Panc1 (cell line): Measurements from ENCODE around the gene C6orf62. TPM values are rescaled to one million over a fixed set of nuclear protein-coding genes. Genes with fewer than 3 reads are reported as not detected.
"Not testable (repeated sequence)": the region's sequence is repeated elsewhere in the genome, so short reads cannot be mapped to it uniquely, and the experiment has no call there.

Experiments
- ATAC-seq: fragments of 200-7000 bp; cut with Tn5 transposase; 2 replicates; pipeline ENCODE4 v1.9.1; 2020; ENCODE audit warnings: mild to moderate bottlenecking, moderate library complexity
- BruUV-seq: library from RNA; stranded (reverse); fragments of 400-500 nt; replicated peaks from 2 replicates; lab custom pipeline; 2021; lab: Mats Ljungman, UMichigan
- CTCF ChIA-PET: fragments of 300-600 bp; sonication (Branson Sonifier 250); formaldehyde crosslinking; loops from one replicate; lab custom pipeline; 2022; ENCODE audit warnings: antibody characterized with exemption; lab: Charles Lee
- POLR2A ChIA-PET: fragments of 300-600 bp; sonication (Branson Sonifier 250); formaldehyde crosslinking; loops from one replicate; lab custom pipeline; 2022; ENCODE audit warnings: antibody characterized with exemption; lab: Charles Lee
- DNase-seq: peaks from one replicate; pipeline ENCODE4 v3.0.0-alpha.2; 2010; ENCODE audit warnings: low read depth, low spot score
- H3K27ac ChIP-seq: 2 replicates; pipeline ENCODE4 v1.5.1; 2011; ENCODE audit warnings: mild to moderate bottlenecking, low read length, inconsistent platforms
- H3K27me3 ChIP-seq: fragments of 200-500 bp; sonication (Bioruptor generic); 2 replicates; pipeline ENCODE4 v1.6.0; 2014; ENCODE audit warnings: low read length, inconsistent platforms; ENCODE audit not compliant: control insufficient read depth, insufficient read depth
- H3K36me3 ChIP-seq: fragments of 200-500 bp; sonication (Bioruptor generic); 2 replicates; pipeline ENCODE4 v1.5.1; 2014; ENCODE audit warnings: inconsistent platforms, mild to moderate bottlenecking, low read length, moderate library complexity; ENCODE audit not compliant: control insufficient read depth, insufficient read depth
- H3K4me1 ChIP-seq: 2 replicates; pipeline ENCODE4 v1.5.1; 2011; ENCODE audit warnings: inconsistent platforms, mild to moderate bottlenecking, low read length, moderate library complexity; ENCODE audit not compliant: control insufficient read depth, insufficient read depth
- H3K4me3 ChIP-seq, 2 experiments: 2 replicates each; pipeline ENCODE4 v1.5.1; 2011 to 2012; ENCODE audit warnings: low read depth in 2 of 2, low read length in 2 of 2, mild to moderate bottlenecking in 2 of 2, inconsistent platforms in 1 of 2, moderate library complexity in 1 of 2
- H3K9me3 ChIP-seq: fragments of 200-500 bp; sonication (Bioruptor generic); 2 replicates; pipeline ENCODE4 v1.5.1; 2014; ENCODE audit warnings: low read depth, mild to moderate bottlenecking, inconsistent platforms, low read length, moderate library complexity; ENCODE audit not compliant: control insufficient read depth, insufficient read depth
- CTCF ChIP-seq: fragments of 450-650 bp; IDR thresholded peaks from 2 replicates; pipeline ENCODE4 v1.5.1; 2017; ENCODE audit warnings: mild to moderate bottlenecking
- POLR2AphosphoS5 ChIP-seq: IDR thresholded peaks from 2 replicates; pipeline ENCODE4 v1.6.1; 2012; ENCODE audit warnings: mild to moderate bottlenecking, low read depth, low read length, moderate library complexity
- SIN3A ChIP-seq: IDR thresholded peaks from 2 replicates; pipeline ENCODE4 v1.6.1; 2012; ENCODE audit warnings: low read depth, mild to moderate bottlenecking, low read length, moderate library complexity, borderline replicate concordance; ENCODE audit not compliant: insufficient read depth
- TCF7L2 ChIP-seq: IDR thresholded peaks from 2 replicates; pipeline ENCODE4 v1.6.1; 2011; ENCODE audit warnings: mild to moderate bottlenecking, low read depth, low read length, inconsistent platforms
- in situ Hi-C: cut with HindIII; loops from 2 replicates; pipeline ENCODE4 v1.10.0; 2016; ENCODE audit warnings: low sequenced_read_pairs, low pct_unique_long_range_greater_than_20kb
- intact Hi-C: fragments of 100-400 bp; cut with micrococcal nuclease; formaldehyde crosslinking; loops from one replicate; pipeline ENCODE4 v1.10.0; 2022; ENCODE audit not compliant: unreplicated experiment
- total RNA-seq: library from RNA; stranded (reverse); gene quantifications from one replicate; pipeline ENCODE4 v1.2.1, GENCODE V29; 2021; ENCODE audit not compliant: unreplicated experiment
- TF ChIP-seq, protein P1 (sequence below), 2 experiments: IDR thresholded peaks; 2 replicates each; pipeline ENCODE4 v1.6.1; 2011 to 2012; ENCODE audit warnings: low read depth in 2 of 2, control low read depth in 1 of 2, low read length in 1 of 2, mild to moderate bottlenecking in 1 of 2, moderate library complexity in 1 of 2; ENCODE audit not compliant: insufficient read depth in 1 of 2

Gene C6orf62
- total RNA-seq, 1 experiment from 2014 or later: 153 TPM

GRCh38 chr6:24662236-24662635 lies 56.7 kb downstream of the C6orf62 start:
- ATAC-seq (no peak), DNase-seq (no peak)
- H3K4me3 ChIP-seq: no peak overlapping the region
- H3K27me3 ChIP-seq: no peaks in the 10 kb centered on the region
- H3K36me3 ChIP-seq: peaks cover 16% of the 10 kb centered on the region
- H3K27ac ChIP-seq: no peak overlapping the region
- CTCF ChIA-PET: no interaction called here
- in situ Hi-C loops: no loop called here
- no TSS peak for BruUV-seq
- H3K9me3 ChIP-seq: no peaks in the 10 kb centered on the region
- no peak for TF ChIP-seq CTCF
- TF ChIP-seq, protein P1, sequence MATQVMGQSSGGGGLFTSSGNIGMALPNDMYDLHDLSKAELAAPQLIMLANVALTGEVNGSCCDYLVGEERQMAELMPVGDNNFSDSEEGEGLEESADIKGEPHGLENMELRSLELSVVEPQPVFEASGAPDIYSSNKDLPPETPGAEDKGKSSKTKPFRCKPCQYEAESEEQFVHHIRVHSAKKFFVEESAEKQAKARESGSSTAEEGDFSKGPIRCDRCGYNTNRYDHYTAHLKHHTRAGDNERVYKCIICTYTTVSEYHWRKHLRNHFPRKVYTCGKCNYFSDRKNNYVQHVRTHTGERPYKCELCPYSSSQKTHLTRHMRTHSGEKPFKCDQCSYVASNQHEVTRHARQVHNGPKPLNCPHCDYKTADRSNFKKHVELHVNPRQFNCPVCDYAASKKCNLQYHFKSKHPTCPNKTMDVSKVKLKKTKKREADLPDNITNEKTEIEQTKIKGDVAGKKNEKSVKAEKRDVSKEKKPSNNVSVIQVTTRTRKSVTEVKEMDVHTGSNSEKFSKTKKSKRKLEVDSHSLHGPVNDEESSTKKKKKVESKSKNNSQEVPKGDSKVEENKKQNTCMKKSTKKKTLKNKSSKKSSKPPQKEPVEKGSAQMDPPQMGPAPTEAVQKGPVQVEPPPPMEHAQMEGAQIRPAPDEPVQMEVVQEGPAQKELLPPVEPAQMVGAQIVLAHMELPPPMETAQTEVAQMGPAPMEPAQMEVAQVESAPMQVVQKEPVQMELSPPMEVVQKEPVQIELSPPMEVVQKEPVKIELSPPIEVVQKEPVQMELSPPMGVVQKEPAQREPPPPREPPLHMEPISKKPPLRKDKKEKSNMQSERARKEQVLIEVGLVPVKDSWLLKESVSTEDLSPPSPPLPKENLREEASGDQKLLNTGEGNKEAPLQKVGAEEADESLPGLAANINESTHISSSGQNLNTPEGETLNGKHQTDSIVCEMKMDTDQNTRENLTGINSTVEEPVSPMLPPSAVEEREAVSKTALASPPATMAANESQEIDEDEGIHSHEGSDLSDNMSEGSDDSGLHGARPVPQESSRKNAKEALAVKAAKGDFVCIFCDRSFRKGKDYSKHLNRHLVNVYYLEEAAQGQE (IDR thresholded peaks at IDR 0.05; ENCODE audit: insufficient read depth in 1 of 2, low read depth in 2 of 2, low read length in 1 of 2): no peak
- TF ChIP-seq POLR2AphosphoS5: no peak
- TF ChIP-seq SIN3A: no peak
- no peak for TF ChIP-seq TCF7L2
- peaks cover 11% of the 10 kb centered on the region for H3K4me1 ChIP-seq
- intact Hi-C loops: no loop called here
- POLR2A ChIA-PET: no interaction called here

- in situ Hi-C loops, H3K27ac ChIP-seq, H3K4me3 ChIP-seq, H3K9me3 ChIP-seq, BruUV-seq, intact Hi-C loops, H3K27me3 ChIP-seq, ATAC-seq, CTCF ChIA-PET, DNase-seq, POLR2A ChIA-PET: not testable (repeated sequence)
- peaks cover 11% of the 10 kb centered on the region for H3K4me1 ChIP-seq
- peaks cover 18% of the 10 kb centered on the region for H3K36me3 ChIP-seq
Measured at GRCh38 chr6:24661759-24662158, 57.2 kb downstream of the C6orf62 start.

GRCh38 chr6:24660105-24660504 lies 58.8 kb downstream of the C6orf62 start:
- Histone ChIP-seq H3K9me3 (no peaks in the 10 kb centered on the region), H3K4me3 (no peak overlapping the region), H3K4me1 (peaks cover 4% of the 10 kb centered on the region), H3K36me3 (peaks cover 7% of the 10 kb centered on the region), H3K27ac (no peak overlapping the region), H3K27me3 (no peaks in the 10 kb centered on the region)
- CTCF ChIA-PET: no interaction called here
- no peak for TF ChIP-seq TCF7L2
- DNase-seq (no peak), ATAC-seq (no peak)
- no TSS peak for BruUV-seq
- intact Hi-C loops (no loop called here), in situ Hi-C loops (no loop called here)
- POLR2A ChIA-PET: no interaction called here
